Activated T-helper 1 cell treated with anti-CD3 and anti-CD28 coated beads, Interleukin-2, amount 50 U/mL, for 16 hours (primary cell): ENCODE data around the gene LRRC27.

Experiments
- DNase-seq, 2 donors: peaks; one replicate each; pipeline ENCODE4 v3.0.0-alpha.2; 2020; ENCODE audit warnings: low read depth in 1 of 2, low spot score in 1 of 2

LRRC27 gene

GRCh38 chr10:132356621-132357195 is 24.7 kb downstream of the LRRC27 start:
- no peak for DNase-seq

GRCh38 chr10:132357286-132358058 is 25.5 kb downstream of the LRRC27 start:
- DNase-seq = no peak

- DNase-seq = no peak
Observed at GRCh38 chr10:132359305-132360040, 27.5 kb downstream of the LRRC27 start.

GRCh38 chr10:132360766-132361447 is 28.9 kb downstream of the LRRC27 start:
- no peak for DNase-seq

- DNase-seq = no peak
Observed at GRCh38 chr10:132361581-132362101, 29.6 kb downstream of the LRRC27 start.

GRCh38 chr10:132362151-132362611 is 30.2 kb downstream of the LRRC27 start:
- DNase-seq = no peak

- DNase-seq = no peak
Observed at GRCh38 chr10:132363376-132363775, 31.4 kb downstream of the LRRC27 start.

GRCh38 chr10:132363921-132364593 is 32.1 kb downstream of the LRRC27 start:
- peak in 1 of 2 donors; percentile 16 for DNase-seq

- no peak for DNase-seq
Observed at GRCh38 chr10:132364594-132364970, 32.6 kb downstream of the LRRC27 start.

GRCh38 chr10:132365102-132365501 is 33.1 kb downstream of the LRRC27 start:
- no peak for DNase-seq

- DNase-seq = no peak
Observed at GRCh38 chr10:132366006-132366405, 34.0 kb downstream of the LRRC27 start.

GRCh38 chr10:132366499-132366898 is 34.5 kb downstream of the LRRC27 start:
- DNase-seq = no peak

- no peak for DNase-seq
Observed at GRCh38 chr10:132368391-132368790, 36.4 kb downstream of the LRRC27 start.

GRCh38 chr10:132368881-132369635 is 37.1 kb downstream of the LRRC27 start:
- DNase-seq = no peak

GRCh38 chr10:132369636-132370185 is 37.7 kb downstream of the LRRC27 start:
- DNase-seq = no peak

- no peak for DNase-seq
Observed at GRCh38 chr10:132370426-132371340, 38.7 kb downstream of the LRRC27 start.

GRCh38 chr10:132371641-132372081 is 39.7 kb downstream of the LRRC27 start:
- DNase-seq = no peak

- no peak for DNase-seq
Observed at GRCh38 chr10:132372516-132373095, 40.6 kb downstream of the LRRC27 start.
